VCaP (cell line): ENCODE results near the gene OR2H2.

ENCODE experiments used
- H3K27ac ChIP-seq: fragments of 450-650 bp; 2 replicates; pipeline ENCODE4 v1.5.1; 2017
- TF ChIP-seq, protein P1 (sequence below): fragments of 450-650 bp; conservative IDR thresholded peaks from 2 replicates; pipeline ENCODE4 v1.5.1; 2017; ENCODE audit warnings: mild to moderate bottlenecking, moderate library complexity

OR2H2 gene

DNA sequence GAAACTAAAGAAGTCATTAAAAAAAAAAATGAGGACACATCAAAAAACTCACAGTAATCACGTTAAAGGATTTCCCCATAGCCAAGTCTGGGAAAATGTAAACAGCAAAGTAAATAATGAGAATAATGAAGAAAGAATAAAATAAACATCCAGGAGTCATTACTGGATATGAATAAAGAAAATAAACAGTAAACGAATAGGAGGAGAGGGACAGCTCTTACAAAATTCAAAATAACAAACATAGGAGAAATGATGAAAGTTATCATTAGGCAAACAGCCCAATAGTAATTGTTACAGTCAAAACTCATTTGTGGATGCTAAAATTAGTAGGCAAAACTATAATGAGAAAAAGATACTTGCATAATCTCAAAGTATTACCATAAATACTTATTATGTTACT lies 17.4 kb upstream of the OR2H2 start:
- TF ChIP-seq, protein P1, sequence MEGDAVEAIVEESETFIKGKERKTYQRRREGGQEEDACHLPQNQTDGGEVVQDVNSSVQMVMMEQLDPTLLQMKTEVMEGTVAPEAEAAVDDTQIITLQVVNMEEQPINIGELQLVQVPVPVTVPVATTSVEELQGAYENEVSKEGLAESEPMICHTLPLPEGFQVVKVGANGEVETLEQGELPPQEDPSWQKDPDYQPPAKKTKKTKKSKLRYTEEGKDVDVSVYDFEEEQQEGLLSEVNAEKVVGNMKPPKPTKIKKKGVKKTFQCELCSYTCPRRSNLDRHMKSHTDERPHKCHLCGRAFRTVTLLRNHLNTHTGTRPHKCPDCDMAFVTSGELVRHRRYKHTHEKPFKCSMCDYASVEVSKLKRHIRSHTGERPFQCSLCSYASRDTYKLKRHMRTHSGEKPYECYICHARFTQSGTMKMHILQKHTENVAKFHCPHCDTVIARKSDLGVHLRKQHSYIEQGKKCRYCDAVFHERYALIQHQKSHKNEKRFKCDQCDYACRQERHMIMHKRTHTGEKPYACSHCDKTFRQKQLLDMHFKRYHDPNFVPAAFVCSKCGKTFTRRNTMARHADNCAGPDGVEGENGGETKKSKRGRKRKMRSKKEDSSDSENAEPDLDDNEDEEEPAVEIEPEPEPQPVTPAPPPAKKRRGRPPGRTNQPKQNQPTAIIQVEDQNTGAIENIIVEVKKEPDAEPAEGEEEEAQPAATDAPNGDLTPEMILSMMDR, result no peak
- H3K27ac ChIP-seq, result no peak overlapping the region

DNA sequence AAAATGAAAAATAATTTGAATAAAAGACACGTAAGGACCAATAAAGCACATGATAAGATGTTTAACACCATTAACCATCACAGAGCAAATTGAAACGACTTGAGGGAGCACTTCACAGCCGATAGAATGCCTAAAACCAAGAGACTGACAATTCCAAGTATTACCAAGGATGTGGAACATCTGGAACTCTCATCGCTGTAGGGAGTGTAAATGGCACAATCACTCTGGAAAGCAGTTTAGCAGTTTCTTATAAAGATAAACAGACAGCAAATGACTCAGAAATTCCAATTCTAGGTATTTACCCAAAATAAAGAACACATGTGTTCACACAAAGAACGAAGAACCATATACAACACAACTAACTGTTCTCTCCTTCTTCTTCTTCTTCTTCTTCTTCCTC lies 16.9 kb upstream of the OR2H2 start:
- H3K27ac ChIP-seq, result no peak overlapping the region
- TF ChIP-seq, protein P1, result no peak

DNA sequence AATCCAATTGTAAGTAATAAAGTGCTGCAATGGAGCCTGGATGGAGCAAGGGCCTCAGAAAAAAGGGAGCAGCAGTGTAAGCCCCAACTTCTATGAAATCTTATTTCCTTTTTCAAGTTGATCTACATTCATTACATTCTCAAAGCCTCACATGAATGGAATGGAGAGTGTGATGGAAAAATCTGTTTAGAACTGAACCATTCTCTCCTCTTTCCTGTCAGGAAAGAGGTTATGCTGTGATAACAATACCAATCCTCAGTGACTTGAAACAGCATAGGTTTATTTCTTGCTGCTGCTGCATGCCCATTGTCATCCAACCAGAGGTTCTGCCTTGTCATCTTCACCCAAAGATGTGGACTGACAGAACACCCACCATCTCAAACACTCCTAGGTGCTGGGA lies 8.9 kb upstream of the OR2H2 start:
- H3K27ac ChIP-seq, result no peak overlapping the region
- TF ChIP-seq, protein P1, result no peak

DNA sequence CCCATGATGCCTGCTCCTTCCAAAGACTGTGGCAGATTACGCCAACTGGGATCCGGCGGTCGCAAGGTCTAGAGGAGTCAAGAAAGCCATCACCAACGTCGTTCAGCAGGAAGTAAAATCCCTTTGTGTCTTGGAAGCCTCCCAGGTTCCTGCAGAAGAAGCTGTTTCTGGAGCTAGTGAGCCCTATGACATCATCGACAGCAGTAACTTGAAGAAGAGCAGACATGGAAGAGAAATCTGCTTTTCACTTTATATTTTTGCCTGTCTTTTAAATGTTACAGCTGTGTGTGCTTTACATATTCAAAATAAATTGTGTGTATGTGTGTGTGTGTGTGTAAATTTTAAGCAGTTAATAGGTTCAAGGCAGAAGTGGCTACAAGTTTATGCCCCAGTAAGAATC lies 7.4 kb upstream of the OR2H2 start:
- H3K27ac ChIP-seq, result no peak overlapping the region
- TF ChIP-seq, protein P1, result no peak

DNA sequence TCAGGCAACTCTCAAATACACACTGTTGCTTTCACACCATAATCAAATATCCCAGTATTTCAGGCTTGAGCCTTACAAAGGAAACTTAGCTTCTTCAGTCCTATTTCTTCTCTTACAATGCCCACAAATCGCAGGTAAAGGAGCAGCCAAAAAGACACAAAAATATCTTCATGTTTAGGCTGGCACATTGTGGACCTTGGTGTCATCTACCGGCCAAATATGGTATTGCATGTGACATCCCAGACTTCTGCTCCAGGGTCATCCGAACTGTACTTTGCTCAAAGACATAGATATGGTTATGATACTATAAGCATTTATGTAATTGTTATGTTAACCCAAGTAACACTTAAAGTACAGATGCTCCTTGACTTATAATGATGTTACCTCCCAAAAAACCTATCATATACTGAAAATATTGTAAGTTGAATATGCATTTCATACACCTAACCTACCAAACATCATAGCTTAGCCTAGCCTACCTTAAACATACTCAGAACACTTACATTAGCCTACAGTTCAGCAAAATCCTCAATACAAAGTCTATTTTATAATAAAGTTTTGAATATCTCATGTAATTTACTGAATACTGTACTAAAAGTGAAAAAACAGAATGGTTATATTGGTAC lies 4.6 kb downstream of the OR2H2 start:
- H3K27ac ChIP-seq, result no peak overlapping the region
- TF ChIP-seq, protein P1, result peak; percentile 99

DNA sequence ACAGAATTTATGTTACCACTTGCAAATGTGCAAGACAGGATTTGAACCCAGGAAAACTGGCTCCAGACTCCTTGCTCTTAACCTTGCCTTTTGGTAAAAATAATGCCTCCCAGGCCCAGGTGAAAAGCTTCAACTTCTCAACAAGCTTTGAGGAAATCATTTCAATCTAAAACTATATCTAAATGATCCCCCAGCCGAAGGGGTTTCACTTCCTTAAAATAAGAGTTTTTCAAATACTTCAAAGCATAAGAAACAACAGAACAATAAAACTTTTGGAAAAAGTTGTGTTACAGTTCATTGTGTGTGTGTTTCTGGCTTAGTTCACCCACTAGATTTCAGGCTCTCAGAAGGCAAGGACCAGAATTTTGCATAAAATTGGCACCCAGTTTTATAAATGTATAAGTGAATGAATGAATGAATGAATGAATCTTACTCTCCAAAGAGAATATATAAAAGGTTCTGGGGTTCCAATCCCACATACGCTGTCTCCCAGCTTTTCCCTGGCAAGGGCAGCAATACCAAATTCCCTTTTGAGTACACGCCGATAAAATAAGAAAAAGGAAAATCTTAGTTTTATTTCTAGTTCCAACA lies 5.4 kb downstream of the OR2H2 start:
- TF ChIP-seq, protein P1, result no peak
- H3K27ac ChIP-seq, result no peak overlapping the region

DNA sequence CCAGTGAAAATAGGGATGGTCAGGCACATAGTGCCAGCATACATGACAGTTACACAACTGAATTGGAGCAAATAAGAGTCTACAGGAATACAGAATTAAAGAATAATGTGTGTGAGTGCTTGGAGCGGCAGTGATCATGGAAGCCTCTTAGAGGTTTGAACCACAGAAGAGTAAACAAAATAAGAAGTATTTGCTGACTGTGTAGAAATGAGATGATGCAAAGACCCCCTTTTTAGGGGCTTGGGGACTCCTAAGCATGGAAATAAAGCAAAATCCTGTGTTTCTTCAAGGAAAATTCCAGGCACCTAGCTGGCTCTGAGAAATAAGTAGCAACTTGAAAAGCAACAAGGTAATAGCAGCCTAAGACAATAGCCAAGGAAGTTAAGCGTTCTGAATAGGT lies 6.8 kb downstream of the OR2H2 start:
- TF ChIP-seq, protein P1, result no peak
- no peak overlapping the region for H3K27ac ChIP-seq
